ENCODE data around the gene LOXL1. TPM values are rescaled to one million over a fixed set of nuclear protein-coding genes. Genes with fewer than 3 reads are reported as not detected.

Gene LOXL1
- polyA plus RNA-seq: 8.5 TPM
- long read RNA-seq, donor 1: 0 reads
- long read RNA-seq, donor 2, partial matches to known transcripts: 0 of 3 reads
- long read RNA-seq, donor 2, other reads (novel, unspliced or antisense): 0 of 3 reads
- long read RNA-seq, donor 3: 0 reads
- long read RNA-seq, donor 4: 0 reads
- long read RNA-seq, donor 5, partial matches to known transcripts: 0 of 4 reads
- long read RNA-seq, donor 5, other reads (novel, unspliced or antisense): 0 of 4 reads
- long read RNA-seq, donor 6, transcript LOXL1-201 (7 exons, 2,351 nt): major isoform, 10 of 11 reads
- long read RNA-seq, donor 6, partial matches to known transcripts: 0 of 11 reads
- long read RNA-seq, donor 6, other reads (novel, unspliced or antisense): 0 of 11 reads
- long read RNA-seq, donor 7, partial matches to known transcripts: 0 of 3 reads
- long read RNA-seq, donor 7, other reads (novel, unspliced or antisense): 0 of 3 reads
- long read RNA-seq, donor 8, partial matches to known transcripts: 0 of 3 reads
- long read RNA-seq, donor 8, other reads (novel, unspliced or antisense): 0 of 3 reads
- long read RNA-seq, donor 9, partial matches to known transcripts: 0 of 1 reads
- long read RNA-seq, donor 9, other reads (novel, unspliced or antisense): 0 of 1 reads
- long read RNA-seq, donor 10, partial matches to known transcripts: 0 of 3 reads
- long read RNA-seq, donor 10, other reads (novel, unspliced or antisense): 0 of 3 reads
- long read RNA-seq, donor 11, partial matches to known transcripts: 0 of 4 reads
- long read RNA-seq, donor 11, other reads (novel, unspliced or antisense): 0 of 4 reads

GRCh38 chr15:73926219-73927002 lies at the start of gene LOXL1:
TSS of gene LOXL1 (plus strand) at chr15:73926462. CDS start at chr15:73926784, 322 bp downstream.
- no peaks in the 10 kb centered on the region for H3K9me3 ChIP-seq (ENCODE audit: control insufficient read depth, low read depth, low read length)
- WGBS (ENCODE audit: insufficient coverage, low lambda C conversion rate): no CpG with 5 or more reads among the region's 47 CpGs
- H3K27me3 ChIP-seq (ENCODE audit: control insufficient read depth, insufficient read depth, low read length): peaks cover 5% of the 10 kb centered on the region
- H3K4me3 ChIP-seq (ENCODE audit: low read length): peak within 1 kb of the TSS; percentile 41
- H3K27ac ChIP-seq (ENCODE audit: low read length): peak within 1 kb of the TSS; percentile 67
- H3K36me3 ChIP-seq (ENCODE audit: control insufficient read depth, insufficient read depth, low read length): no peaks in the 10 kb centered on the region
- peaks cover 12% of the 10 kb centered on the region for H3K4me1 ChIP-seq (ENCODE audit: control insufficient read depth, insufficient read depth, low read length)
- peak; percentile 66 to 79 for DNase-seq

GRCh38 chr15:73879426-73879825 lies 46.8 kb upstream of the LOXL1 start:
- no peaks in the 10 kb centered on the region for H3K36me3 ChIP-seq (ENCODE audit: control insufficient read depth, insufficient read depth, low read length)
- no peak overlapping the region for H3K4me3 ChIP-seq (ENCODE audit: low read length)
- WGBS (ENCODE audit: insufficient coverage, low lambda C conversion rate): no CpG with 5 or more reads among the region's 3 CpGs
- peaks cover 11% of the 10 kb centered on the region for H3K4me1 ChIP-seq (ENCODE audit: control insufficient read depth, insufficient read depth, low read length)
- H3K9me3 ChIP-seq (ENCODE audit: control insufficient read depth, low read depth, low read length): no peaks in the 10 kb centered on the region
- no peak for DNase-seq
- no peaks in the 10 kb centered on the region for H3K27me3 ChIP-seq (ENCODE audit: control insufficient read depth, insufficient read depth, low read length)
- no peak overlapping the region for H3K27ac ChIP-seq (ENCODE audit: low read length)

- Histone ChIP-seq H3K27ac (ENCODE audit: low read length) (no peak overlapping the region), H3K36me3 (ENCODE audit: control insufficient read depth, insufficient read depth, low read length) (no peaks in the 10 kb centered on the region), H3K4me3 (ENCODE audit: low read length) (no peak overlapping the region), H3K4me1 (ENCODE audit: control insufficient read depth, insufficient read depth, low read length) (peaks cover 4% of the 10 kb centered on the region), H3K27me3 (ENCODE audit: control insufficient read depth, insufficient read depth, low read length) (no peaks in the 10 kb centered on the region), H3K9me3 (ENCODE audit: control insufficient read depth, low read depth, low read length) (no peaks in the 10 kb centered on the region)
- DNase-seq: no peak
- WGBS (ENCODE audit: insufficient coverage, low lambda C conversion rate): 70% methylated on average over 2 of the region's 12 CpGs
Observed at GRCh38 chr15:73881579-73882320, 44.5 kb upstream of the LOXL1 start.

GRCh38 chr15:73882761-73883419 lies 43.4 kb upstream of the LOXL1 start:
- Histone ChIP-seq H3K4me3 (ENCODE audit: low read length) (no peak overlapping the region), H3K9me3 (ENCODE audit: control insufficient read depth, low read depth, low read length) (no peaks in the 10 kb centered on the region), H3K36me3 (ENCODE audit: control insufficient read depth, insufficient read depth, low read length) (no peaks in the 10 kb centered on the region), H3K27me3 (ENCODE audit: control insufficient read depth, insufficient read depth, low read length) (no peaks in the 10 kb centered on the region), H3K27ac (ENCODE audit: low read length) (no peak overlapping the region), H3K4me1 (ENCODE audit: control insufficient read depth, insufficient read depth, low read length) (peaks cover 4% of the 10 kb centered on the region)
- WGBS (ENCODE audit: insufficient coverage, low lambda C conversion rate): no CpG with 5 or more reads among the region's 10 CpGs
- no peak for DNase-seq

- H3K9me3 ChIP-seq (ENCODE audit: control insufficient read depth, low read depth, low read length): no peaks in the 10 kb centered on the region
- H3K4me3 ChIP-seq (ENCODE audit: low read length): no peak overlapping the region
- DNase-seq: no peak
- H3K36me3 ChIP-seq (ENCODE audit: control insufficient read depth, insufficient read depth, low read length): no peaks in the 10 kb centered on the region
- H3K4me1 ChIP-seq (ENCODE audit: control insufficient read depth, insufficient read depth, low read length): peaks cover 4% of the 10 kb centered on the region
- H3K27ac ChIP-seq (ENCODE audit: low read length): no peak overlapping the region
- H3K27me3 ChIP-seq (ENCODE audit: control insufficient read depth, insufficient read depth, low read length): no peaks in the 10 kb centered on the region
- no CpG with 5 or more reads among the region's 3 CpGs for WGBS (ENCODE audit: insufficient coverage, low lambda C conversion rate)
Observed at GRCh38 chr15:73884159-73884558, 42.1 kb upstream of the LOXL1 start.

- H3K27ac ChIP-seq (ENCODE audit: low read length): no peak overlapping the region
- H3K9me3 ChIP-seq (ENCODE audit: control insufficient read depth, low read depth, low read length): no peaks in the 10 kb centered on the region
- WGBS (ENCODE audit: insufficient coverage, low lambda C conversion rate): no CpG with 5 or more reads among the region's 9 CpGs
- no peaks in the 10 kb centered on the region for H3K27me3 ChIP-seq (ENCODE audit: control insufficient read depth, insufficient read depth, low read length)
- DNase-seq: no peak
- no peaks in the 10 kb centered on the region for H3K36me3 ChIP-seq (ENCODE audit: control insufficient read depth, insufficient read depth, low read length)
- peaks cover 4% of the 10 kb centered on the region for H3K4me1 ChIP-seq (ENCODE audit: control insufficient read depth, insufficient read depth, low read length)
- H3K4me3 ChIP-seq (ENCODE audit: low read length): no peak overlapping the region
Observed at GRCh38 chr15:73885954-73886700, 40.1 kb upstream of the LOXL1 start.

- WGBS (ENCODE audit: insufficient coverage, low lambda C conversion rate): no CpG with 5 or more reads among the region's 5 CpGs
- no peak for DNase-seq
- Histone ChIP-seq H3K27me3 (ENCODE audit: control insufficient read depth, insufficient read depth, low read length) (no peaks in the 10 kb centered on the region), H3K4me3 (ENCODE audit: low read length) (no peak overlapping the region), H3K9me3 (ENCODE audit: control insufficient read depth, low read depth, low read length) (no peaks in the 10 kb centered on the region), H3K4me1 (ENCODE audit: control insufficient read depth, insufficient read depth, low read length) (peaks cover 2% of the 10 kb centered on the region), H3K36me3 (ENCODE audit: control insufficient read depth, insufficient read depth, low read length) (no peaks in the 10 kb centered on the region), H3K27ac (ENCODE audit: low read length) (no peak overlapping the region)
Observed at GRCh38 chr15:73886717-73887345, 39.4 kb upstream of the LOXL1 start.

GRCh38 chr15:73887481-73887880 lies 38.8 kb upstream of the LOXL1 start:
- Histone ChIP-seq H3K9me3 (ENCODE audit: control insufficient read depth, low read depth, low read length) (no peaks in the 10 kb centered on the region), H3K4me3 (ENCODE audit: low read length) (no peak overlapping the region), H3K27me3 (ENCODE audit: control insufficient read depth, insufficient read depth, low read length) (no peaks in the 10 kb centered on the region), H3K4me1 (ENCODE audit: control insufficient read depth, insufficient read depth, low read length) (no peaks in the 10 kb centered on the region), H3K36me3 (ENCODE audit: control insufficient read depth, insufficient read depth, low read length) (no peaks in the 10 kb centered on the region), H3K27ac (ENCODE audit: low read length) (no peak overlapping the region)
- no peak for DNase-seq
- no CpG with 5 or more reads among the region's 7 CpGs for WGBS (ENCODE audit: insufficient coverage, low lambda C conversion rate)

All from large intestine (tissue), 12 donors.